GM12875 (cell line): ENCODE data around the gene EMP2.

Source experiments
- H3K4me3 ChIP-seq: one replicate; pipeline ENCODE4 v1.5.1; 2011; ENCODE audit warnings: low read depth, low read length, control low read depth
- CTCF ChIP-seq: IDR thresholded peaks from 2 replicates; pipeline ENCODE4 v1.5.1; 2011; ENCODE audit warnings: low read depth, mild to moderate bottlenecking, control low read depth, inconsistent platforms, low read length, moderate library complexity, borderline replicate concordance; ENCODE audit not compliant: insufficient read depth

Gene EMP2

GRCh38 chr16:10587622-10588021 is 7.2 kb upstream of the EMP2 start:
- no peak overlapping the region for H3K4me3 ChIP-seq
- no peak for TF ChIP-seq CTCF

GRCh38 chr16:10584981-10585438 is 4.6 kb upstream of the EMP2 start:
- TF ChIP-seq CTCF = no peak
- H3K4me3 ChIP-seq = no peak overlapping the region

GRCh38 chr16:10583269-10583668 is 2.9 kb upstream of the EMP2 start:
- no peak overlapping the region for H3K4me3 ChIP-seq
- no peak for TF ChIP-seq CTCF

- no peak for TF ChIP-seq CTCF
- no peak overlapping the region for H3K4me3 ChIP-seq
Measured at GRCh38 chr16:10581507-10581906, 1.1 kb upstream of the EMP2 start.

- TF ChIP-seq CTCF = no peak
- no peak overlapping the region for H3K4me3 ChIP-seq
Measured at GRCh38 chr16:10580883-10581247, 467 bp upstream of the EMP2 start.

- H3K4me3 ChIP-seq = no peak overlapping the region
Measured at GRCh38 chr16:10579575-10579964, 828 bp downstream of the EMP2 start.

More at GRCh38 chr16:10579575-10579964, 828 bp downstream of the EMP2 start:
- TF ChIP-seq CTCF = no peak
